Adipocyte (in vitro differentiated cells): ENCODE measurements around the gene SLC9A5.

ENCODE experiments used
- DNase-seq: peaks from one replicate; pipeline ENCODE4 v3.0.0-alpha.2; 2015; ENCODE audit warnings: low read depth
- H3K27me3 ChIP-seq: replicated peaks from 2 replicates; pipeline ENCODE4 v1.7.0; 2013; ENCODE audit warnings: mild to moderate bottlenecking, low read length, moderate library complexity; ENCODE audit not compliant: control insufficient read depth, insufficient read depth
- H3K36me3 ChIP-seq: 2 replicates; pipeline ENCODE4 v1.7.0; 2013; ENCODE audit warnings: low read length, mild to moderate bottlenecking, moderate library complexity; ENCODE audit not compliant: control insufficient read depth, insufficient read depth, severe bottlenecking
- H3K4me1 ChIP-seq: 2 replicates; pipeline ENCODE4 v1.7.0; 2013; ENCODE audit warnings: mild to moderate bottlenecking, low read length, moderate library complexity; ENCODE audit not compliant: control insufficient read depth, insufficient read depth
- H3K4me3 ChIP-seq: 2 replicates; pipeline ENCODE4 v1.7.0; 2013; ENCODE audit warnings: mild to moderate bottlenecking, low read length, moderate library complexity
- H3K9ac ChIP-seq: 2 replicates; pipeline ENCODE4 v1.7.0; 2013; ENCODE audit warnings: mild to moderate bottlenecking, low read length, moderate library complexity
- H3K9me3 ChIP-seq: 2 replicates; pipeline ENCODE4 v1.7.0; 2013; ENCODE audit warnings: mild to moderate bottlenecking, low read length, moderate library complexity; ENCODE audit not compliant: control insufficient read depth

Gene SLC9A5

DNA sequence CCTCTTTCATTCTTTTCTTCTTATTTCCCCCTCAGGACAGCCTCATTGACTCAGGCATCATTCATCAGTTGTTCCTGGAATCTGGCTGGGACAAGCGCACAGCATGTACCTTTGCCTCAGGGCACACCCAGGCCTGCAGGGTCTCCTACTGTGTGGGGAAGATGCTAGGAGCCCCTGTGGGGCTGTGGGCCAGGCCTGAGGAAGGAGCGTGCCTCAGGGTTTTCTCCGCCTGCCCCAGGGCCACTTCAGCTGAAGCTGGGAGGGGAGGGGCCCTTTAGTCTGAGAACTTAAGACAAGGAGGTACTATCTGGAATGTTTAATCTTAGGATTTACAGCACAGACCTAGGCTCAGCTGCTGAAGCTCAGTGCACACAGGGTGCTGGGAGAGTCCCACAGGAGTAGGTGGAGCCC, 41.9 kb upstream of the SLC9A5 start:
- H3K4me3 ChIP-seq, result no peak overlapping the region
- no peak for DNase-seq
- H3K4me1 ChIP-seq, result peaks cover 16% of the 10 kb centered on the region
- H3K9ac ChIP-seq, result no peak overlapping the region
- no peaks in the 10 kb centered on the region for H3K36me3 ChIP-seq
- H3K9me3 ChIP-seq, result no peaks in the 10 kb centered on the region
- H3K27me3 ChIP-seq, result no peaks in the 10 kb centered on the region

DNA sequence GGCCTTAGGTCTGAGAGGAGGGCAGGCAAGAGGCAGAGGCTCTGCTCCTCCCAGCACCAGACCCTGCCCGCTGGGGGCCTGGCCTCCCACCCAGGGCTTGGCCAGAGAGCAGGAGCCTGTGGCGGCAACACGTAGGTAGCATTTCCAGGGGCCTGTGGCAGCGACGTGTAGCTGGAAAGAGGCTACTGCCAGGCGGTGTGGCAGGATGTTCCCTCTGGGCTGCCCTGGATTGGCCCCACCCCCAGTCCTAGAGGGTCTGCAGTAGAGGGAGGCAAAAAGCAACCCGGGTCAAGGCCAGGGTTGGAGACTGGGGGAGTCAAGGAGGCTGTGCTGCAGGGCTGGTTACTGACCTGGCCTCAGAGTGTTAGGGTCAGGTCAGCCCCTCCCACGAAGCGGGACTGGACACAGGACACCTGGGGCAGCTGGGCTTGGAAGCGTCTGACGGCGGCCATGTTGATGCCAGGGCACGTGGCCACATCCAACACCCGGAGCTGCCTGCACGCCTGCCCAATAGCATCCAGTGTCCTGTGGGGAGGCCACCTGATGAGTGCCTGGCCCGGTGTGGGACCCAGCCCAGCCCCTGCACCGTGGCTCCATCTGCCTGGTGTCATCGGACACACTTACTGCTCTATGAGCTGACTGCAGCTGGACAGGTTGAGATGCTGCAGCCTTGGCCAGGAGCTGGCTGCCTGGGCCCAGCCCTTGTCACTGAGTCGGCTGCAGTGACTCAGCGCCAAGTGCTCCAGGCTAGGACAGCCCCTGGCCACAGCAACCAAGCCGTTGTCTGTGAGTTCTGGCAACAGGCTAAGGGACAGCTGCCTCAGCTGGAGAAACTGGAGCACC, 41.3 kb upstream of the SLC9A5 start:
- H3K4me3 ChIP-seq, result no peak overlapping the region
- H3K9ac ChIP-seq, result no peak overlapping the region
- DNase-seq, result peak; percentile 43
- H3K4me1 ChIP-seq, result peaks cover 16% of the 10 kb centered on the region
- H3K27me3 ChIP-seq, result no peaks in the 10 kb centered on the region
- no peaks in the 10 kb centered on the region for H3K36me3 ChIP-seq
- H3K9me3 ChIP-seq, result no peaks in the 10 kb centered on the region

DNA sequence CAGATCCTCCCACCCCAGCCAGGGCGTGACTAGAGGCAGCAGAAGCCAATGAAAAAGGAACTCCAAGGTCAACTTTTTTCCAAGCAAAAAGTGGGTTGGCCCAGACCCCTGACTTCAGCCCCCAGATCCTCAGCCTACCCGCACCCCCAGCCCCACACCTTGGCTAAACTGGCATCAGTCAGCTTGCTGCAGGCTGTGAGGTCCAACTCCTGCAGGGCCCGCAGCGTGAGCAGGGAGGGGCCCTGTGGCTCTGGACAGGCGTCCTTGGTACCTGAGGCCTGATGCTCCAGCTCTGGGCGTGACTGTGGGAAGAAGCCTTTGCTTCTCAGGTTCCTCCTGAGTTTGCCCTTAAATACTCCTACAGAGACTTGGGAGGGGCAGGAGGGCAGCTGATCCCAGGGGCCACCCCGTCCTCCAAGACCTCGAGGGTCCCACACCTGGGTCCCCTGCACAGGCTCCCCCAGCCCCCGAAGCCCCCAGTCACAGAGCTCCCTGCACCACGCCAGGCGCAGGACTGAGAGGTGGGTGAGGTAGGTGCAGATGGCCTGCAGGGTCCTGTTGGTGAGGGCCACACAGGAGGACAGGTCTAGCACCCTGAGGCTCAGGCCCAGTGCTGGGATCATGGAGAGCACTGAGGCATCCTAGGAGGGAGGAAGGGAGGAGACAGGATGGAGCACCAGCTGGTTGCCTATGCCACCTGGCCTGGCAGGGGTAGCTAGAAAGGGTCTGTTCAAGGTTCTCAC, 40.5 kb upstream of the SLC9A5 start:
- Histone ChIP-seq H3K9ac (no peak overlapping the region), H3K4me1 (peaks cover 16% of the 10 kb centered on the region), H3K9me3 (no peaks in the 10 kb centered on the region), H3K27me3 (no peaks in the 10 kb centered on the region), H3K36me3 (no peaks in the 10 kb centered on the region), H3K4me3 (no peak overlapping the region)
- DNase-seq, result no peak

- Histone ChIP-seq H3K36me3 (no peaks in the 10 kb centered on the region), H3K27me3 (no peaks in the 10 kb centered on the region), H3K9ac (no peak overlapping the region), H3K4me1 (peaks cover 16% of the 10 kb centered on the region), H3K4me3 (no peak overlapping the region), H3K9me3 (no peaks in the 10 kb centered on the region)
- no peak for DNase-seq
Observed at GRCh38 chr16:67209565-67209964, 39.2 kb upstream of the SLC9A5 start.

DNA sequence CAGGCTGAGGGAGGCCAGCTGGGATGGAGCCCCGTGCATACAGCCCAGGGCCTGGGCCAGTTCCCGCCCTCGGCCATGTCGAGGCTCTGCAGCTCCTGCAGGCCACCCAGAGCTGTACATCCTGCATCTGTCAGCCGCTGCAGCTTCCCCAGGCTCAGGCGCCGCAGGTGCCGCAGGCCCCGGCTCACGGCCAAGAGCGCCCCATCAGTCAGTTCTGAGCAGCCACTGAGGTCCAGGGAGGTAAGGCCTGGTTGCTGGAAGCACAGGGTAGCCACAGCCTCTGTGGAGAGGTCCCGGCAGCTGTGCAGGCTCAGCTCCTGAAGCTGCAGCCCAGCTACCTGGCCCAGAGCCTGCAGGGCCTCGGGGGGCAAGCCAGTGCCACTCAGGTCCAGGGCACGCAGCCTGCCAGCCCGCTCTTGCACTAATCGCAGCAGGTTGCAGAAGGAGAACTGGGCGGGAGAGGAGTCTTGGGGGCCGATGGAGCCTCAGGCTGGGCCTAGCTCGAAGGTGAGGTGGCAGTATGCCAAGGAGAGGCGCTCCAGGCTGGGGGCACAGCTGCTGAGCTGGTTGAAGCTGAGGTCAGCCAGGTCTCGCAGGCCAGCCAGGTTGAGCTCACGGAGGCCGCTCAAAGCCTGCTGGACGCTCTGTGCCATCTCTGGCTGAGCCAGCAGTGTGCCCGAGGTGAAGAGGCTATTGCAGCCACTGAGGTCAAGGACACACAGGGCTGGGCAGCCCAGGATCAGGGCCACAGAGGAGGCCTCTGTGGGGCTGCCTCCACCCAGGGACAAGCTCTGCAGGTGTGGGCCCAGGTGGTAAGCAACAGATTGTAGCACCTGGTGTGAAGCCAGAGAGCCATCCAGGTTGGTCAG, 38.5 kb upstream of the SLC9A5 start:
- no peak overlapping the region for H3K9ac ChIP-seq
- no peaks in the 10 kb centered on the region for H3K36me3 ChIP-seq
- no peaks in the 10 kb centered on the region for H3K9me3 ChIP-seq
- no peak overlapping the region for H3K4me3 ChIP-seq
- peaks cover 16% of the 10 kb centered on the region for H3K4me1 ChIP-seq
- no peak for DNase-seq
- no peaks in the 10 kb centered on the region for H3K27me3 ChIP-seq

- Histone ChIP-seq H3K4me1 (peaks cover 14% of the 10 kb centered on the region), H3K36me3 (no peaks in the 10 kb centered on the region), H3K9me3 (no peaks in the 10 kb centered on the region), H3K4me3 (no peak overlapping the region), H3K27me3 (no peaks in the 10 kb centered on the region), H3K9ac (no peak overlapping the region)
- DNase-seq, result no peak
Observed at GRCh38 chr16:67211674-67212073, 37.1 kb upstream of the SLC9A5 start.

DNA sequence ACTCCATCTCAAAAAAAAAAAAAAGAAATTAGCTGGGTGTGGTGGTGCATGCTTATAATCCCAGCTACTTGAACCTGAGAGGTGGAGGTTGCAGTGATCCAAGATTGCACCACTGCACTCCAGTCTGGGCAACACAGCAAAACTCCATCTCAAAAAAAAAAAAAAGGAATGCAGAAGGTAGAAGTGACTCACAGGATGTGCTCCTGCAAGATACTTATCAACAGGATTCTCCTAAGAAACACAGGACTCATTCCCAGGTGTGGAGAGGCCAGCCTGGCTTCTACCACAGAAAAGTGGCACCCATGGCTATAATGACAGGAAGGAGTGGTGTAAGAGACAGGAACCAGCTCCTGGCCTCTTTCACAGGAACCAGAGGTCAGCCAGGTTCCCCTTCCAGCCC, 36.0 kb upstream of the SLC9A5 start:
- no peaks in the 10 kb centered on the region for H3K9me3 ChIP-seq
- H3K9ac ChIP-seq, result no peak overlapping the region
- no peak for DNase-seq
- H3K4me1 ChIP-seq, result peaks cover 13% of the 10 kb centered on the region
- H3K4me3 ChIP-seq, result no peak overlapping the region
- H3K27me3 ChIP-seq, result no peaks in the 10 kb centered on the region
- no peaks in the 10 kb centered on the region for H3K36me3 ChIP-seq

GRCh38 chr16:67213197-67214019, 35.4 kb upstream of the SLC9A5 start:
- H3K9me3 ChIP-seq, result no peaks in the 10 kb centered on the region
- H3K4me1 ChIP-seq, result peaks cover 10% of the 10 kb centered on the region
- no peak overlapping the region for H3K4me3 ChIP-seq
- H3K9ac ChIP-seq, result no peak overlapping the region
- H3K36me3 ChIP-seq, result no peaks in the 10 kb centered on the region
- no peaks in the 10 kb centered on the region for H3K27me3 ChIP-seq
- no peak for DNase-seq

DNA sequence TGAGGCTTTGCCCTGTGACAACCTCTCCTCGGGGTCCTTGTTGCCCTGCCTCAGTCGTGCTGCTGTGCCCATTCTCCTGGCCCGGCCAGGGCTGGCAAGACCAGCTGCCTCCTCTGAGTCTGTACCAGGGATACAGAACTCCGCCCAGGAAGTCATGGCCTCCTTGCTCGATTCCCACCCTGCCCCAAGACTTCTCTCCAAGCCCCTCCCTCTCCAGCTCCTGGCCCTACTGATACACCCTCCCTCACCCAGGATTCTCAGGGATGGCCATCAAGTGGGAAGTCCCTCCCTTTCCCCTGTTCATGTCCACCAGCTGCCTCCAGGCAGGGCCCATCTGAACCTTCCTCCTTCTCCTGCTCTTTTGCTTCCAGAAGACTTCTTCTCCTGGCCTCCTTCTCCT, 33.1 kb upstream of the SLC9A5 start:
- DNase-seq, result no peak

GRCh38 chr16:67216612-67217490, 31.9 kb upstream of the SLC9A5 start:
- H3K4me1 ChIP-seq, result peaks cover 10% of the 10 kb centered on the region
- H3K36me3 ChIP-seq, result no peaks in the 10 kb centered on the region
- H3K9ac ChIP-seq, result peak overlapping the region; percentile 37
- no peaks in the 10 kb centered on the region for H3K27me3 ChIP-seq
- no peak for DNase-seq
- no peak overlapping the region for H3K4me3 ChIP-seq
- H3K9me3 ChIP-seq, result no peaks in the 10 kb centered on the region

More for the DNA sequence above, 33.1 kb upstream of the SLC9A5 start:
- Histone ChIP-seq H3K4me3 (no peak overlapping the region), H3K36me3 (no peaks in the 10 kb centered on the region), H3K9me3 (no peaks in the 10 kb centered on the region), H3K27me3 (no peaks in the 10 kb centered on the region), H3K9ac (no peak overlapping the region), H3K4me1 (peaks cover 10% of the 10 kb centered on the region)
